HEK293 (cell line): ENCODE measurements around the gene SMTN.

Source experiments
- CTCF ChIA-PET: fragments of 350-600 bp; formaldehyde crosslinking; extraction: SDS; loops from one replicate; lab custom pipeline; 2021; ENCODE audit warnings: antibody characterized with exemption; lab: Yijun Ruan, JAX
- POLR2A ChIA-PET: fragments of 300-600 bp; formaldehyde crosslinking; extraction: SDS; loops from one replicate; lab custom pipeline; 2020; ENCODE audit warnings: antibody characterized with exemption, inconsistent platforms; lab: Yijun Ruan, JAX
- H3K27ac ChIP-seq: fragments of 200-500 bp; sonication (Bioruptor generic); 2 replicates; pipeline ENCODE4 v1.5.1; 2014; ENCODE audit warnings: low read depth, low read length, control low read depth, inconsistent platforms; ENCODE audit errors: extremely low read depth
- H3K36me3 ChIP-seq, 2 experiments: fragments of 200-500 bp in 1 of 2; sonication (Bioruptor generic) in 1 of 2; 1 replicate in 1 of 2; 2 replicates in 1 of 2; pipeline ENCODE4 v1.5.1; 2014 to 2017; ENCODE audit warnings: inconsistent platforms in 2 of 2, low read length in 2 of 2; ENCODE audit not compliant: control insufficient read depth in 2 of 2, insufficient read depth in 1 of 2
- H3K4me1 ChIP-seq: fragments of 200-500 bp; sonication (Bioruptor generic); 2 replicates; pipeline ENCODE4 v1.5.1; 2014; ENCODE audit warnings: mild to moderate bottlenecking, low read length, inconsistent platforms; ENCODE audit not compliant: control insufficient read depth, insufficient read depth
- H3K4me3 ChIP-seq: 2 replicates; pipeline ENCODE4 v1.5.1; 2011; ENCODE audit warnings: low read depth, mild to moderate bottlenecking, control low read depth, low read length, moderate library complexity
- H3K9me3 ChIP-seq: fragments of 200-500 bp; sonication (Bioruptor generic); 2 replicates; pipeline ENCODE4 v1.5.1; 2014; ENCODE audit warnings: low read depth, low read length, inconsistent platforms; ENCODE audit not compliant: control insufficient read depth, insufficient read depth
- CTCF ChIP-seq: fragments of 450-650 bp; formaldehyde crosslinking; IDR thresholded peaks from 2 replicates; pipeline ENCODE4 v1.5.1; 2016; ENCODE audit warnings: missing biosample characterization, missing genetic modification characterization
- KLF17 ChIP-seq: fragments of 450-650 bp; formaldehyde crosslinking; IDR thresholded peaks from 2 replicates; pipeline ENCODE4 v1.5.1; 2016; ENCODE audit warnings: missing biosample characterization, missing genetic modification characterization
- ZBTB48 ChIP-seq: fragments of 450-650 bp; formaldehyde crosslinking; IDR thresholded peaks from 2 replicates; pipeline ENCODE4 v1.5.1; 2016; ENCODE audit warnings: missing biosample characterization, missing genetic modification characterization
- ZFP69B ChIP-seq: fragments of 450-650 bp; formaldehyde crosslinking; IDR thresholded peaks from 2 replicates; pipeline ENCODE4 v1.5.1; 2016; ENCODE audit warnings: missing biosample characterization, missing genetic modification characterization
- ZNF132 ChIP-seq: fragments of 450-650 bp; formaldehyde crosslinking; IDR thresholded peaks from 2 replicates; pipeline ENCODE4 v1.5.1; 2017; ENCODE audit warnings: missing biosample characterization, missing genetic modification characterization, borderline replicate concordance
- ZNF133 ChIP-seq: fragments of 450-650 bp; formaldehyde crosslinking; IDR thresholded peaks from 2 replicates; pipeline ENCODE4 v1.5.1; 2016; ENCODE audit warnings: missing biosample characterization, missing genetic modification characterization
- ZNF155 ChIP-seq: fragments of 450-650 bp; formaldehyde crosslinking; IDR thresholded peaks from 2 replicates; pipeline ENCODE4 v1.5.1; 2016; ENCODE audit warnings: missing biosample characterization, missing genetic modification characterization
- ZNF211 ChIP-seq: fragments of 450-650 bp; formaldehyde crosslinking; IDR thresholded peaks from 2 replicates; pipeline ENCODE4 v1.5.1; 2016; ENCODE audit warnings: low read depth, missing biosample characterization, missing genetic modification characterization
- ZNF223 ChIP-seq: fragments of 450-650 bp; formaldehyde crosslinking; IDR thresholded peaks from 2 replicates; pipeline ENCODE4 v1.5.1; 2016; ENCODE audit warnings: missing biosample characterization, missing genetic modification characterization
- ZNF292 ChIP-seq: fragments of 450-650 bp; formaldehyde crosslinking; IDR thresholded peaks from 2 replicates; pipeline ENCODE4 v1.5.1; 2016; ENCODE audit warnings: low read depth, missing biosample characterization, missing genetic modification characterization, borderline replicate concordance
- ZNF302 ChIP-seq: fragments of 450-650 bp; formaldehyde crosslinking; IDR thresholded peaks from 2 replicates; pipeline ENCODE4 v1.5.1; 2016; ENCODE audit warnings: missing biosample characterization, missing genetic modification characterization, low read depth
- ZNF311 ChIP-seq: fragments of 450-650 bp; formaldehyde crosslinking; IDR thresholded peaks from 2 replicates; pipeline ENCODE4 v1.5.1; 2017; ENCODE audit warnings: missing biosample characterization, missing genetic modification characterization, borderline replicate concordance
- ZNF510 ChIP-seq: fragments of 450-650 bp; formaldehyde crosslinking; IDR thresholded peaks from 2 replicates; pipeline ENCODE4 v1.5.1; 2018; ENCODE audit warnings: mild to moderate bottlenecking, missing genetic modification characterization, missing biosample characterization; ENCODE audit not compliant: insufficient replicate concordance
- ZNF548 ChIP-seq: fragments of 450-650 bp; formaldehyde crosslinking; IDR thresholded peaks from 2 replicates; pipeline ENCODE4 v1.5.1; 2016; ENCODE audit warnings: missing biosample characterization, missing genetic modification characterization
- ZNF664 ChIP-seq: fragments of 450-650 bp; formaldehyde crosslinking; IDR thresholded peaks from 2 replicates; pipeline ENCODE4 v1.5.1; 2016; ENCODE audit warnings: missing biosample characterization, missing genetic modification characterization
- ZNF692 ChIP-seq: fragments of 450-650 bp; formaldehyde crosslinking; IDR thresholded peaks from 2 replicates; pipeline ENCODE4 v1.5.1; 2016; ENCODE audit warnings: missing biosample characterization, missing genetic modification characterization
- ZNF777 ChIP-seq: fragments of 450-650 bp; formaldehyde crosslinking; IDR thresholded peaks from 2 replicates; pipeline ENCODE4 v1.5.1; 2017; ENCODE audit warnings: missing biosample characterization, missing genetic modification characterization, borderline replicate concordance
- TF ChIP-seq, protein P1 (sequence below): fragments of 450-650 bp; formaldehyde crosslinking; IDR thresholded peaks from 2 replicates; pipeline ENCODE4 v1.5.1; 2017; ENCODE audit warnings: missing biosample characterization, missing genetic modification characterization

SMTN gene

DNA sequence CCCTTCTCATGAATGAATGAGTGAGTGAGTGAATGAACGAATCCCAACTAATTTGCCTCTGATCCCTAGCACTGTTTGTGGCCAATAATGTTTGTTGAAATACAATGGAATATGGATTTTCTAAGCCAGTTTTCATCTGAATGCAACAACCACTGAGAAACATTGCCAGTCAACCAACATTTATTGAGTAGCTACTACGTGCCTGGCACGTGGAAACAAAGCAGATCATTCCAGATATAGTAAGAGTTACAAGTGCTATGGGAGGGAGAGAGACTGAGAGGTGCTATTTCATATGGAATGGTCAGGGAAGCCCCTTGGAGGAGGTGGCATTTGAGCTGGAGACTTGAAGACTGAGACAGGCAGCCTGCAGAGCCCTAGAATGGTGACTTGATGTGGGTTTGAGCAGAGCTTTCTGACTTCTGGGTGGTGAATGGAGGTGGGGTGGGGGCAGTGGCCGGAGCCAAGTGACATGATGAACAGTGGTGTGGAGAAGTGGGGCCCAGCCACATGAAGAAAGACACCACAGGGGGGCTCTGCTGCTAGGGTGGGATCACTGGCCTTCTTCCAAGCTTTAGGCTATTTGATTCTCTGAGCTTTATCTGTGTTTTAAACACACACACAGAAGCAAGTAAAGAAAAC lies 35.1 kb upstream of the SMTN start:
- H3K4me1 ChIP-seq, result peaks cover 8% of the 10 kb centered on the region
- CTCF ChIA-PET, result interaction anchor here (0.5 to 1.5 kb wide), 4 partner anchors 9 to 280 kb away, joined by 3 read pairs; no protein-coding TSS in a partner anchor
- POLR2A ChIA-PET, result interaction anchor here (1.0 to 2.2 kb wide), 4 partner anchors 9 to 78 kb away, joined by 3 to 7 read pairs (median 5); partner anchors contain the start of genes MORC2 and SMTN

GRCh38 chr22:31046539-31047226 lies 34.4 kb upstream of the SMTN start:
- Histone ChIP-seq H3K36me3 (no peaks in the 10 kb centered on the region), H3K4me3 (no peak overlapping the region), H3K4me1 (peaks cover 8% of the 10 kb centered on the region), H3K27ac (0 out of 2 replicates have a peak overlapping the region, but pooled peaks have one; percentile 29), H3K9me3 (no peaks in the 10 kb centered on the region)
- ChIA-PET CTCF (interaction anchor here (0.5 to 1.5 kb wide), 6 partner anchors 8 to 280 kb away, joined by 3 to 4 read pairs (median 3); partner anchors contain the start of gene RNF185), POLR2A (interaction anchor here (1.0 to 2.2 kb wide), 4 partner anchors 9 to 78 kb away, joined by 3 to 7 read pairs (median 5); partner anchors contain the start of genes MORC2 and SMTN)
- no peak for TF ChIP-seq ZNF132 (tag by site-specific recombination)
- TF ChIP-seq, protein P1, sequence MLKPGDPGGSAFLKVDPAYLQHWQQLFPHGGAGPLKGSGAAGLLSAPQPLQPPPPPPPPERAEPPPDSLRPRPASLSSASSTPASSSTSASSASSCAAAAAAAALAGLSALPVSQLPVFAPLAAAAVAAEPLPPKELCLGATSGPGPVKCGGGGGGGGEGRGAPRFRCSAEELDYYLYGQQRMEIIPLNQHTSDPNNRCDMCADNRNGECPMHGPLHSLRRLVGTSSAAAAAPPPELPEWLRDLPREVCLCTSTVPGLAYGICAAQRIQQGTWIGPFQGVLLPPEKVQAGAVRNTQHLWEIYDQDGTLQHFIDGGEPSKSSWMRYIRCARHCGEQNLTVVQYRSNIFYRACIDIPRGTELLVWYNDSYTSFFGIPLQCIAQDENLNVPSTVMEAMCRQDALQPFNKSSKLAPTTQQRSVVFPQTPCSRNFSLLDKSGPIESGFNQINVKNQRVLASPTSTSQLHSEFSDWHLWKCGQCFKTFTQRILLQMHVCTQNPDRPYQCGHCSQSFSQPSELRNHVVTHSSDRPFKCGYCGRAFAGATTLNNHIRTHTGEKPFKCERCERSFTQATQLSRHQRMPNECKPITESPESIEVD, result peak; percentile 28; the same call in 1 of the 2 replicates
- peak; percentile 100 for TF ChIP-seq ZNF133 (tag by site-specific recombination)

More for the DNA sequence above, 35.1 kb upstream of the SMTN start:
- H3K9me3 ChIP-seq, result no peaks in the 10 kb centered on the region
- H3K4me3 ChIP-seq, result no peak overlapping the region
- no peaks in the 10 kb centered on the region for H3K36me3 ChIP-seq
- H3K27ac ChIP-seq, result 0 out of 2 replicates have a peak overlapping the region, but pooled peaks have one; percentile 29
- TF ChIP-seq ZFP69B (tag by site-specific recombination), result peak; percentile 56
- no peak for TF ChIP-seq ZNF777 (tag by site-specific recombination)
- no peak for TF ChIP-seq ZNF311 (tag by site-specific recombination)
- TF ChIP-seq ZNF692 (tag by site-specific recombination), result peak; percentile 83
- no peak for TF ChIP-seq ZBTB48 (tag by site-specific recombination)
- no peak for TF ChIP-seq ZNF155 (tag by site-specific recombination)
- TF ChIP-seq CTCF (tag by site-specific recombination), result 0 out of 2 replicates have a peak, but pooled peaks have one; percentile 8
- TF ChIP-seq ZNF292 (tag by site-specific recombination), result no peak
- TF ChIP-seq ZNF548 (tag by site-specific recombination), result no peak
- no peak for TF ChIP-seq KLF17
- peak; percentile 95 for TF ChIP-seq ZNF664 (tag by site-specific recombination)
- TF ChIP-seq ZNF510 (tag by site-specific recombination), result no peak
- no peak for TF ChIP-seq ZNF211
- TF ChIP-seq ZNF223 (tag by site-specific recombination), result no peak
- no peak for TF ChIP-seq ZNF302 (tag by site-specific recombination)
